Trophoblast cell (in vitro differentiated cells and primary cell): ENCODE results near the gene SYNGR4.

ENCODE experiments used
- DNase-seq, 2 donors: peaks; one replicate each; pipeline ENCODE4 v3.0.0-alpha.2; 2016
- H2AFZ ChIP-seq: 2 replicates; pipeline ENCODE4 v1.6.1; 2013; ENCODE audit warnings: low read length, moderate library complexity, mild to moderate bottlenecking; ENCODE audit not compliant: insufficient read depth, poor library complexity
- H2AK5ac ChIP-seq: 2 replicates; pipeline ENCODE4 v1.6.1; 2013; ENCODE audit warnings: mild to moderate bottlenecking, low read length
- H2BK120ac ChIP-seq: 2 replicates; pipeline ENCODE4 v1.6.1; 2013; ENCODE audit warnings: low read length, mild to moderate bottlenecking, moderate library complexity; ENCODE audit not compliant: insufficient read depth, poor library complexity
- H2BK12ac ChIP-seq: 2 replicates; pipeline ENCODE4 v1.6.1; 2013; ENCODE audit warnings: mild to moderate bottlenecking, low read length, moderate library complexity
- H2BK5ac ChIP-seq: 2 replicates; pipeline ENCODE4 v1.6.1; 2013; ENCODE audit warnings: low read length, low read depth, moderate library complexity, mild to moderate bottlenecking; ENCODE audit not compliant: poor library complexity
- H3K14ac ChIP-seq: 2 replicates; pipeline ENCODE4 v1.6.1; 2013; ENCODE audit warnings: mild to moderate bottlenecking, low read length
- H3K18ac ChIP-seq: 2 replicates; pipeline ENCODE4 v1.6.1; 2013; ENCODE audit warnings: mild to moderate bottlenecking, low read length
- H3K23ac ChIP-seq: 2 replicates; pipeline ENCODE4 v1.6.1; 2013; ENCODE audit warnings: low read length
- H3K27ac ChIP-seq: 2 replicates; pipeline ENCODE4 v1.5.1; 2013; ENCODE audit warnings: low read depth, mild to moderate bottlenecking, inconsistent platforms, low read length, moderate library complexity
- H3K27me3 ChIP-seq: 2 replicates; pipeline ENCODE4 v1.6.1; 2013; ENCODE audit warnings: inconsistent platforms, mild to moderate bottlenecking, low read length, moderate library complexity; ENCODE audit not compliant: insufficient read depth
- H3K36me3 ChIP-seq, 2 experiments: 1 replicate in 1 of 2; 2 replicates in 1 of 2; pipeline ENCODE4 v1.6.1; 2013; ENCODE audit warnings: low read length in 2 of 2, mild to moderate bottlenecking in 2 of 2, moderate library complexity in 1 of 2; ENCODE audit not compliant: insufficient read depth in 2 of 2, control insufficient read depth in 1 of 2
- H3K4ac ChIP-seq: 2 replicates; pipeline ENCODE4 v1.6.1; 2013; ENCODE audit warnings: low read depth, mild to moderate bottlenecking, low read length, moderate library complexity
- H3K4me1 ChIP-seq, 2 experiments: 1 replicate in 1 of 2; 2 replicates in 1 of 2; pipeline ENCODE4 v1.6.1; 2013; ENCODE audit warnings: low read length in 2 of 2, mild to moderate bottlenecking in 2 of 2, moderate library complexity in 1 of 2; ENCODE audit not compliant: insufficient read depth in 2 of 2, control insufficient read depth in 1 of 2
- H3K4me2 ChIP-seq: 2 replicates; pipeline ENCODE4 v1.6.1; 2013; ENCODE audit warnings: inconsistent platforms, mild to moderate bottlenecking, low read length, moderate library complexity
- H3K4me3 ChIP-seq: 2 replicates; pipeline ENCODE4 v1.5.1; 2013; ENCODE audit warnings: mild to moderate bottlenecking, low read depth, low read length, inconsistent platforms
- H3K79me1 ChIP-seq: one replicate; pipeline ENCODE4 v1.6.1; 2013; ENCODE audit warnings: low read length
- H3K79me2 ChIP-seq: 2 replicates; pipeline ENCODE4 v1.6.1; 2013; ENCODE audit warnings: low read length, mild to moderate bottlenecking; ENCODE audit not compliant: control insufficient read depth, insufficient read depth, poor library complexity
- H3K9ac ChIP-seq: 2 replicates; pipeline ENCODE4 v1.6.1; 2013; ENCODE audit warnings: mild to moderate bottlenecking, low read length
- H3K9me3 ChIP-seq: 2 replicates; pipeline ENCODE4 v1.6.1; 2013; ENCODE audit warnings: low read depth, mild to moderate bottlenecking, control low read depth, inconsistent platforms, low read length; ENCODE audit not compliant: insufficient read depth
- H4K12ac ChIP-seq: 2 replicates; pipeline ENCODE4 v1.6.1; 2013; ENCODE audit warnings: low read depth, mild to moderate bottlenecking, low read length, moderate library complexity
- H4K8ac ChIP-seq: 2 replicates; pipeline ENCODE4 v1.6.1; 2013; ENCODE audit warnings: low read depth, mild to moderate bottlenecking, low read length, moderate library complexity
- H4K91ac ChIP-seq: one replicate; pipeline ENCODE4 v1.6.1; 2013; ENCODE audit warnings: low read depth, mild to moderate bottlenecking, low read length, moderate library complexity
- WGBS: extraction: QIAGEN DNeasy Blood & Tissue Kit; methylation state at CpG from one replicate; pipeline ENCODE4 v1.1.7; 2013; ENCODE audit warnings: missing lambda C conversion rate; ENCODE audit not compliant: insufficient read length, insufficient coverage; ENCODE audit errors: extremely low coverage; 5-methylcytosine and 5-hydroxymethylcytosine counted together

Gene SYNGR4

DNA sequence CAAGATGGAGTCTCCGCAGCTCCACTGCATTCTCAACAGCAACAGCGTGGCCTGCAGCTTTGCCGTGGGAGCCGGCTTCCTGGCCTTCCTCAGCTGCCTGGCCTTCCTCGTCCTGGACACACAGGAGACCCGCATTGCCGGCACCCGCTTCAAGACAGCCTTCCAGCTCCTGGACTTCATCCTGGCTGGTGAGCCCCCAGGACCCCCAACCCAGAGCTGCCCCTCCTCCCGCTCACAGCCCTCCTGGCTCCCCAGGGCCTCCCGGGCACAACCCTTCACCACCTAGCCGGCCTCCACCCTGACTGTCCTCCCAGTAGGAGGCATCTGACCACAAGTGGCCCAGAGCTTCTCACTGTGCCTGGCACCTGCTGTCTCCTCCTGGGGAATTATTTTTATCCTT lies 9.4 kb downstream of the SYNGR4 start:
- Histone ChIP-seq H3K79me2 (no peaks in the 10 kb centered on the region), H3K27me3 (no peaks in the 10 kb centered on the region), H3K27ac (no peak overlapping the region), H3K9ac (no peak overlapping the region), H4K8ac (no peak overlapping the region), H3K23ac (no peak overlapping the region), H3K18ac (no peak overlapping the region), H2AK5ac (no peak overlapping the region), H3K4me1 (no peaks in the 10 kb centered on the region), H2BK12ac (no peak overlapping the region), H3K36me3 (peaks cover 0 to 1% of the 10 kb centered on the region in 2 experiments), H2AFZ (no peak overlapping the region), H3K9me3 (no peaks in the 10 kb centered on the region), H3K79me1 (no peaks in the 10 kb centered on the region), H2BK5ac (no peak overlapping the region), H3K4me2 (no peak overlapping the region), H4K91ac (no peak overlapping the region), H3K4ac (no peak overlapping the region), H3K14ac (no peak overlapping the region), H2BK120ac (no peak overlapping the region), H4K12ac (no peak overlapping the region), H3K4me3 (no peak overlapping the region)
- no CpG with 5 or more reads among the region's 11 CpGs for WGBS
- no peak for DNase-seq

- H2BK12ac ChIP-seq = no peak overlapping the region
- H3K4me1 ChIP-seq = no peaks in the 10 kb centered on the region
- H3K79me1 ChIP-seq = no peaks in the 10 kb centered on the region
- H3K27ac ChIP-seq = no peak overlapping the region
- no peak overlapping the region for H4K8ac ChIP-seq
- no peak overlapping the region for H2AK5ac ChIP-seq
- no peak overlapping the region for H3K23ac ChIP-seq
- no peak overlapping the region for H4K91ac ChIP-seq
- H3K4me2 ChIP-seq = no peak overlapping the region
- H3K9me3 ChIP-seq = no peaks in the 10 kb centered on the region
- no peak overlapping the region for H3K9ac ChIP-seq
- H3K36me3 ChIP-seq = peaks cover 17 to 25% of the 10 kb centered on the region in 2 experiments
- no peak overlapping the region for H4K12ac ChIP-seq
- H3K79me2 ChIP-seq = no peaks in the 10 kb centered on the region
- no peak overlapping the region for H3K18ac ChIP-seq
- WGBS = no CpG with 5 or more reads among the region's 10 CpGs
- no peak overlapping the region for H3K14ac ChIP-seq
- H3K4me3 ChIP-seq = no peak overlapping the region
- H2AFZ ChIP-seq = no peak overlapping the region
- H2BK120ac ChIP-seq = no peak overlapping the region
- no peaks in the 10 kb centered on the region for H3K27me3 ChIP-seq
- no peak overlapping the region for H3K4ac ChIP-seq
- no peak overlapping the region for H2BK5ac ChIP-seq
- no peak for DNase-seq
Measured at GRCh38 chr19:48378194-48378570, 14.0 kb downstream of the SYNGR4 start.

GRCh38 chr19:48379058-48379457 lies 14.9 kb downstream of the SYNGR4 start:
- Histone ChIP-seq H3K18ac (no peak overlapping the region), H2BK120ac (no peak overlapping the region), H4K12ac (no peak overlapping the region), H3K79me1 (no peaks in the 10 kb centered on the region), H3K9me3 (no peaks in the 10 kb centered on the region), H2AK5ac (no peak overlapping the region), H3K4ac (no peak overlapping the region), H3K4me3 (no peak overlapping the region), H3K4me2 (no peak overlapping the region), H4K91ac (no peak overlapping the region), H4K8ac (no peak overlapping the region), H3K27me3 (no peaks in the 10 kb centered on the region), H3K23ac (no peak overlapping the region), H2BK12ac (no peak overlapping the region), H3K27ac (no peak overlapping the region), H3K4me1 (no peaks in the 10 kb centered on the region), H3K9ac (no peak overlapping the region), H3K14ac (no peak overlapping the region), H3K79me2 (no peaks in the 10 kb centered on the region), H2BK5ac (no peak overlapping the region), H3K36me3 (peaks cover 24 to 34% of the 10 kb centered on the region in 2 experiments), H2AFZ (no peak overlapping the region)
- no peak for DNase-seq
- WGBS = no CpG with 5 or more reads among the region's 5 CpGs

DNA sequence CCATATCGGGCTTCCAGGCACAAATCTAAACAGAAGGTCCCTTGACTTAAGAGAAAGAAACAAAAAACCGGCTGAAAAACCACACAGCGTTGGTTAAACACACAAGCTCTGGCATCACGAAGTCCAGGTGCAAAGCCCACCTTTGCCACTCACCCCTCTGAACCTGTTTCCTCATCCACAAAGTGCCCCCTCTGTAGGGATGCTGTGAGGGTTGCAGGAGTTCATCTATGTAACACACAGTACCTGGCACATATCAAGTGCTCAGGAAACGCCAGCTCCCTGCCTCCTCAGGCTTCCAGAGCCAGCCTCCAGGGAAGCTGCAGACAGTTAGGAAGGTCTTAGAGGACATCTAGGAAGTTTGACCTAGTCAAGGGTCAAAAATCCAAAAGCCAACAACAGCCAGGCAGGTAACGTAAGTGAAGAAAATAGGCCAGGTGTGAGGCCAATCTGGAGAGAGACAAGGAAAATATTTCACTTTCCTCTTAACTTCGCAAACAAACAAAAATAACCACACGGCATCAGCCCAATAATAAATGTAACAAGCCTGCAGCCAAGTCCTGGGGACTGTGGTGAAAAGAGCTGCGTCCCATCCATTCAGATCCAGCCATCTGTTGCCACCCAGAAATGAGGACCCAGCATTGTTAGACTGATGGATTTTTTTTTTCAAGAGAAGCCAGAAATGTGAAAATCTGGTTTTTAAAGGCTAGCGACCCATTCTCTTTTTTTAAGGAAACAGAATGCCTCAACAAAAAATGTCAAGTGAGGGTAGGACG lies 17.2 kb downstream of the SYNGR4 start:
- H3K27me3 ChIP-seq = no peaks in the 10 kb centered on the region
- H4K12ac ChIP-seq = no peak overlapping the region
- no peak overlapping the region for H2BK5ac ChIP-seq
- no peaks in the 10 kb centered on the region for H3K4me1 ChIP-seq
- no peak overlapping the region for H3K4me2 ChIP-seq
- peaks cover 43 to 55% of the 10 kb centered on the region in 2 experiments for H3K36me3 ChIP-seq
- H3K9me3 ChIP-seq = no peaks in the 10 kb centered on the region
- no peaks in the 10 kb centered on the region for H3K79me1 ChIP-seq
- H3K27ac ChIP-seq = no peak overlapping the region
- no CpG with 5 or more reads among the region's 11 CpGs for WGBS
- H2AK5ac ChIP-seq = no peak overlapping the region
- H3K18ac ChIP-seq = no peak overlapping the region
- H2BK120ac ChIP-seq = no peak overlapping the region
- H3K79me2 ChIP-seq = no peaks in the 10 kb centered on the region
- no peak overlapping the region for H4K91ac ChIP-seq
- H3K23ac ChIP-seq = no peak overlapping the region
- H2BK12ac ChIP-seq = no peak overlapping the region
- no peak overlapping the region for H3K4ac ChIP-seq
- H3K4me3 ChIP-seq = no peak overlapping the region
- no peak for DNase-seq
- H3K9ac ChIP-seq = no peak overlapping the region
- no peak overlapping the region for H2AFZ ChIP-seq
- H4K8ac ChIP-seq = no peak overlapping the region
- no peak overlapping the region for H3K14ac ChIP-seq
